Tibial nerve (tissue), 4 donors: Measurements from ENCODE around the gene FAT2. TPM values are rescaled to one million over a fixed set of nuclear protein-coding genes. Genes with fewer than 3 reads are reported as not detected.

Source experiments
- DNase-seq, 2 donors: peaks; one replicate each; pipeline ENCODE4 v3.0.0-alpha.2; 2019; ENCODE audit warnings: low spot score in 2 of 2
- H3K27ac ChIP-seq, 4 donors: fragments of 200-600 bp; sonication (generic) in 3 of 4; one replicate each; pipeline ENCODE4 v1.5.1; 2017 to 2019; ENCODE audit warnings: mild to moderate bottlenecking in 1 of 4
- H3K27me3 ChIP-seq, 2 donors: fragments of 200-600 bp; sonication (generic) in 1 of 2; one replicate each; pipeline versions ENCODE4 v1.5.1 to v1.6.0; 2017 to 2019
- H3K36me3 ChIP-seq, 3 donors: fragments of 200-600 bp; sonication (generic); one replicate each; pipeline ENCODE4 v1.5.1; 2018 to 2019
- H3K4me1 ChIP-seq, 4 donors: fragments of 200-600 bp; sonication (generic) in 3 of 4; one replicate each; pipeline ENCODE4 v1.5.1; 2017 to 2019
- H3K4me3 ChIP-seq, 4 donors: fragments of 200-600 bp; sonication (generic) in 3 of 4; one replicate each; pipeline ENCODE4 v1.5.1; 2017 to 2019; ENCODE audit warnings: mild to moderate bottlenecking in 1 of 4, moderate library complexity in 1 of 4
- H3K9me3 ChIP-seq, 4 donors: fragments of 200-600 bp; sonication (generic) in 3 of 4; one replicate each; pipeline ENCODE4 v1.5.1; 2017 to 2019
- EP300 ChIP-seq, 2 donors: sonication (generic); formaldehyde crosslinking; IDR thresholded peaks; one replicate each; pipeline ENCODE4 v1.6.1; 2017; ENCODE audit warnings: antibody characterized with exemption in 2 of 2, mild to moderate bottlenecking in 1 of 2
- POLR2A ChIP-seq, 2 donors: fragments of 450-650 bp; IDR thresholded peaks; one replicate each; pipeline ENCODE4 v1.6.1; 2017; ENCODE audit warnings: antibody characterized with exemption in 2 of 2, mild to moderate bottlenecking in 2 of 2, moderate library complexity in 2 of 2
- WGBS, 2 donors: methylation state at CpG; one replicate each; pipeline ENCODE4 v1.1.5; 2018; 5-methylcytosine and 5-hydroxymethylcytosine counted together
- total RNA-seq, 4 donors: library from RNA; depleted of rRNA; stranded (reverse); fragments of >200 nt; gene quantifications; one replicate each; pipeline ENCODE4 v1.1.0, GENCODE V29; 2016
- TF ChIP-seq, protein P1 (sequence below), 5 experiments: fragments of 200-600 bp in 3 of 5; fragments of 450-650 bp in 2 of 5; sonication (generic) in 3 of 5; IDR thresholded peaks; one replicate each; pipeline ENCODE4 v1.5.1; 2016 to 2019; ENCODE audit warnings: antibody characterized with exemption in 5 of 5, mild to moderate bottlenecking in 3 of 5, moderate library complexity in 2 of 5

Gene FAT2
- total RNA-seq, 4 donors from 2014 or later, result under 0.01 TPM; not detected in 1

GRCh38 chr5:151574444-151574996, 16.6 kb downstream of the FAT2 start:
- TF ChIP-seq POLR2A (IDR thresholded peaks at IDR 0.05), result no peak
- TF ChIP-seq, protein P1, sequence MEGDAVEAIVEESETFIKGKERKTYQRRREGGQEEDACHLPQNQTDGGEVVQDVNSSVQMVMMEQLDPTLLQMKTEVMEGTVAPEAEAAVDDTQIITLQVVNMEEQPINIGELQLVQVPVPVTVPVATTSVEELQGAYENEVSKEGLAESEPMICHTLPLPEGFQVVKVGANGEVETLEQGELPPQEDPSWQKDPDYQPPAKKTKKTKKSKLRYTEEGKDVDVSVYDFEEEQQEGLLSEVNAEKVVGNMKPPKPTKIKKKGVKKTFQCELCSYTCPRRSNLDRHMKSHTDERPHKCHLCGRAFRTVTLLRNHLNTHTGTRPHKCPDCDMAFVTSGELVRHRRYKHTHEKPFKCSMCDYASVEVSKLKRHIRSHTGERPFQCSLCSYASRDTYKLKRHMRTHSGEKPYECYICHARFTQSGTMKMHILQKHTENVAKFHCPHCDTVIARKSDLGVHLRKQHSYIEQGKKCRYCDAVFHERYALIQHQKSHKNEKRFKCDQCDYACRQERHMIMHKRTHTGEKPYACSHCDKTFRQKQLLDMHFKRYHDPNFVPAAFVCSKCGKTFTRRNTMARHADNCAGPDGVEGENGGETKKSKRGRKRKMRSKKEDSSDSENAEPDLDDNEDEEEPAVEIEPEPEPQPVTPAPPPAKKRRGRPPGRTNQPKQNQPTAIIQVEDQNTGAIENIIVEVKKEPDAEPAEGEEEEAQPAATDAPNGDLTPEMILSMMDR (IDR thresholded peaks at IDR 0.05), result no peak
- no peak for TF ChIP-seq EP300 (IDR thresholded peaks at IDR 0.05)
- Histone ChIP-seq H3K9me3 (no peaks in the 10 kb centered on the region), H3K4me3 (no peak overlapping the region), H3K27ac (no peak overlapping the region), H3K4me1 (no peaks in the 10 kb centered on the region), H3K27me3 (no peaks in the 10 kb centered on the region), H3K36me3 (no peaks in the 10 kb centered on the region)
- no peak for DNase-seq
- 97 to 100% methylated on average over 1 of the region's 1 CpG for WGBS, 2 donors

DNA sequence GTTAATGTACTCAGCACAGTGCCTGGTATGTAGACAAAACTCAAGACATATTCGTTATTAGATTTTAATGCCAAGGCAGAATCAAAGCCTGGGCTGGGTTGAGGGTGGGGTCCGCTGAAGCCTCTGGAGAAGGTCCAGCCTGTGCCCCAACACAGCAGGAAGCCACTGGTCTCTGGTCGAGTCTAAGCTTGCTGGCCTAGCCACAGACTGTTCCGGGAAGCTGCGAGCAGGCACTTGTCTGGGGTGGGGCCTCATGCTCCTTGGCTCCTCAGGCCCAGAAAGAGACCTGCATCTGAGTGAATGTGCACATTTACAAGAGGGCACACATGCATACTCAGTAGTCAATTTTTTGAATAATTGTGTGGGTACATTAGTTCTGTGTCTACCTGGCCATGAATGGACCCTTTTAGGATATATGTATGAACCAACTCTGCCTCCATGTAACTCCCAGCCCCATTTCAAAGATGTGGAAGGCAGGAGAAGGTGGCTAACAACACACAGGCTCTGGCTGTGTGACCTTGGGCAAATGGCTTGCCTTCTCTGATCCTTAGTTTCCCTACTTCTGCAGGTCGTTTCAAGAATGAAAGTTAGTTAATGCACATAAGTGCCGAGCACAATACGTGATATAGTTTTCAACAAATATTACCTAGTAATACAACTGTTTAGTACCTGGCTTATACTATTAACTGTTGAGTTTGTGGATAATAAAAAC, 18.3 kb downstream of the FAT2 start:
- H3K9me3 ChIP-seq, result no peaks in the 10 kb centered on the region
- no peaks in the 10 kb centered on the region for H3K4me1 ChIP-seq
- TF ChIP-seq POLR2A (IDR thresholded peaks at IDR 0.05), result no peak
- TF ChIP-seq EP300 (IDR thresholded peaks at IDR 0.05), result no peak
- TF ChIP-seq, protein P1 (IDR thresholded peaks at IDR 0.05), result no peak
- no peak for DNase-seq
- H3K27ac ChIP-seq, result no peak overlapping the region
- 88 to 90% methylated on average over 8 of the region's 8 CpGs for WGBS, 2 donors
- no peaks in the 10 kb centered on the region for H3K27me3 ChIP-seq
- no peaks in the 10 kb centered on the region for H3K36me3 ChIP-seq
- H3K4me3 ChIP-seq, result no peak overlapping the region

GRCh38 chr5:151571270-151572173, 19.6 kb downstream of the FAT2 start:
- TF ChIP-seq POLR2A (IDR thresholded peaks at IDR 0.05), result no peak
- TF ChIP-seq, protein P1 (IDR thresholded peaks at IDR 0.05), result no peak
- no peak for TF ChIP-seq EP300 (IDR thresholded peaks at IDR 0.05)
- DNase-seq, result no peak
- no peaks in the 10 kb centered on the region for H3K36me3 ChIP-seq
- H3K4me3 ChIP-seq, result no peak overlapping the region
- 64 to 66% methylated on average over 7 to 9 of the region's 9 CpGs for WGBS, 2 donors
- no peaks in the 10 kb centered on the region for H3K9me3 ChIP-seq
- no peak overlapping the region for H3K27ac ChIP-seq
- H3K4me1 ChIP-seq, result no peaks in the 10 kb centered on the region
- no peaks in the 10 kb centered on the region for H3K27me3 ChIP-seq

- no peak for TF ChIP-seq EP300 (IDR thresholded peaks at IDR 0.05)
- no peak for TF ChIP-seq POLR2A (IDR thresholded peaks at IDR 0.05)
- TF ChIP-seq, protein P1 (IDR thresholded peaks at IDR 0.05), result no peak
- Histone ChIP-seq H3K4me3 (no peak overlapping the region), H3K27me3 (no peaks in the 10 kb centered on the region), H3K9me3 (no peaks in the 10 kb centered on the region), H3K36me3 (no peaks in the 10 kb centered on the region), H3K27ac (no peak overlapping the region), H3K4me1 (no peaks in the 10 kb centered on the region)
- DNase-seq, result no peak
- 79 to 84% methylated on average over 10 to 12 of the region's 12 CpGs for WGBS, 2 donors
These were observed 20.4 kb downstream of the FAT2 start for GRCh38 chr5:151570512-151571269.
